ENCODE measurements around the gene CELSR1.

GRCh38 chr22:46373921-46374662 lies 163.3 kb downstream of the CELSR1 start:
- TF ChIP-seq POLR2A (IDR thresholded peaks at IDR 0.05) (no peak), CTCF (IDR thresholded peaks at IDR 0.05) (no peak)

All from lower leg skin (tissue), 3 donors.